Measurements from ENCODE around the gene ATRIP.

- TF ChIP-seq CTCF (IDR thresholded peaks at IDR 0.05), result no peak
- TF ChIP-seq POLR2A (IDR thresholded peaks at IDR 0.05), result no peak
Measured at GRCh38 chr3:48410205-48411040, 36.1 kb upstream of the ATRIP start.

Data from uterus (tissue), 2 donors.